Sigmoid colon (tissue), 4 donors: Measurements from ENCODE around the gene ANKS1A.

Experiments
- CTCF ChIP-seq, 4 experiments: fragments of 450-650 bp in 3 of 4; fragments of 200-600 bp in 1 of 4; IDR thresholded peaks; one replicate each; pipeline ENCODE4 v1.5.1; 2016 to 2019; ENCODE audit warnings: antibody characterized with exemption in 4 of 4, mild to moderate bottlenecking in 3 of 4, moderate library complexity in 2 of 4
- EP300 ChIP-seq, 4 donors: sonication (generic); formaldehyde crosslinking; IDR thresholded peaks; one replicate each; pipeline ENCODE4 v1.6.1; 2017; ENCODE audit warnings: antibody characterized with exemption in 4 of 4
- POLR2A ChIP-seq, 2 donors: fragments of 450-650 bp; IDR thresholded peaks; one replicate each; pipeline ENCODE4 v1.6.1; 2016; ENCODE audit warnings: antibody characterized with exemption in 2 of 2, mild to moderate bottlenecking in 2 of 2, moderate library complexity in 2 of 2
- POLR2AphosphoS5 ChIP-seq, 4 donors: sonication (generic); formaldehyde crosslinking; IDR thresholded peaks; one replicate each; pipeline ENCODE4 v1.6.1; 2017; ENCODE audit warnings: antibody characterized with exemption in 4 of 4

DNA sequence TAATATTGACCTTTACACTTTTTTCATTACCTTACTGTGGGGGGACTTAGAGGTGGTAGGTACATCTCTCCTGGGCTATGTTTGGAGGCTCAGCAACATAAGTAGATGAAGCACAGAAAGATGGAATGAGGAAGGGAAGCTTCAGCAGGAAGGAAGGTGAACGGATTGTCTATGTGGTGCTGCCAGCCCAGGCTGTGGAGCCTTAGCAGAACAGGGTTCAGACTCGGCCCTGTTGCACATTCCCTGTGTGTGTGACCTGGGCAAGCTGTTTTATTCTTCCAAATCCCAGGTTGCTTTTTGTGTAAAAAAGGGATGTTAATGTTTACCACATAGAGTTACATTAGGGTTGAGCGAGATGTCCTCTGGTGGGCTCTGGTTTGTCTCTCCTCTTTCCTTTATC lies 41.2 kb downstream of the ANKS1A start:
- TF ChIP-seq CTCF (IDR thresholded peaks at IDR 0.05) (no peak), POLR2A (IDR thresholded peaks at IDR 0.05) (no peak), POLR2AphosphoS5 (IDR thresholded peaks at IDR 0.05) (no peak), EP300 (IDR thresholded peaks at IDR 0.05) (no peak)
